ENCODE data around the gene ZNRF3. TPM values are rescaled to one million over a fixed set of nuclear protein-coding genes. Genes with fewer than 3 reads are reported as not detected.

Gene ZNRF3
- total and polyA plus RNA-seq, 4 donors, result 8.9 to 13.0 (median 11.3) TPM

DNA sequence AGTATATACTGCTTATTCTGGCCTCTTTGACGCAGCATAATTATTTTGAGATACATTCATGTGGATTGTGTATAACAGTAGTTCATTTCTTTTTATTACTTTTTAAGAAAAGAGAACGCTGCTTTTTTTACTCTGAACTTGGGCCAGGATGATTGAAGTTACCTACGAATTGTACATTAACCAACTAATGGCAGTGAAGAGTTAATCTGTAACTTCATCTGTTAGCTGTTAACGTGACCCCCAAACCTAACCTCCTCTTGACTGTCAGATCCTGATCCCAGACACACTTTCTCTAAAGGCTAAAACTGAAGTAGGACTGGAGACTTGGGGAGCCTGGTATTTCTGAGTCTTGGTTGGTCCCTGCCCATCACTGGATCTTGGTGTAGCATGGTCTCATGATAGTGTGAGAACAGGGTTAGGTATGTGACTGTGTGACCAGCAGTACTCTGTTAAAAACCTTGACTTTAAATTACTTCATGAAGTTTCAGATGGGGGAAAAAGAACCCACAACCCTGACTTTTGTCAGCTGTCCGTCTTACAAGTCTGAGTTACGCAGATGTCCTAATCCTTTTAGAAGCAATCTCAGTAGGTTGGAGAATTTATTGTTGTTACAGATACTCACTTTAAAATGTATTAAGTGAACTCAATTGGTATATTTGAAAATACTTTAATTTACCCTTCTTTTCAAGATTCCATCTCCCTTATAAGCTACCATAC is 138.9 kb downstream of the ZNRF3 start:
- no peak for DNase-seq (ENCODE audit: low read depth in 4 of 6, low spot score in 6 of 6)
- H3K27me3 ChIP-seq (ENCODE audit: control insufficient read depth, insufficient read depth, low read length), result no peaks in the 10 kb centered on the region
- H3K9me3 ChIP-seq (ENCODE audit: control insufficient read depth, insufficient read depth, low read length), result no peaks in the 10 kb centered on the region
- no peaks in the 10 kb centered on the region for H3K4me1 ChIP-seq (ENCODE audit: control insufficient read depth, insufficient read depth, low read length)
- H3K4me3 ChIP-seq (ENCODE audit: low read depth, low read length), result no peak overlapping the region
- H3K36me3 ChIP-seq (ENCODE audit: control insufficient read depth, insufficient read depth, low read length), result no peaks in the 10 kb centered on the region
- WGBS (ENCODE audit: insufficient coverage), result no CpG with 5 or more reads among the region's 6 CpGs
- no peak overlapping the region for H3K27ac ChIP-seq (ENCODE audit: low read depth, low read length)

DNA sequence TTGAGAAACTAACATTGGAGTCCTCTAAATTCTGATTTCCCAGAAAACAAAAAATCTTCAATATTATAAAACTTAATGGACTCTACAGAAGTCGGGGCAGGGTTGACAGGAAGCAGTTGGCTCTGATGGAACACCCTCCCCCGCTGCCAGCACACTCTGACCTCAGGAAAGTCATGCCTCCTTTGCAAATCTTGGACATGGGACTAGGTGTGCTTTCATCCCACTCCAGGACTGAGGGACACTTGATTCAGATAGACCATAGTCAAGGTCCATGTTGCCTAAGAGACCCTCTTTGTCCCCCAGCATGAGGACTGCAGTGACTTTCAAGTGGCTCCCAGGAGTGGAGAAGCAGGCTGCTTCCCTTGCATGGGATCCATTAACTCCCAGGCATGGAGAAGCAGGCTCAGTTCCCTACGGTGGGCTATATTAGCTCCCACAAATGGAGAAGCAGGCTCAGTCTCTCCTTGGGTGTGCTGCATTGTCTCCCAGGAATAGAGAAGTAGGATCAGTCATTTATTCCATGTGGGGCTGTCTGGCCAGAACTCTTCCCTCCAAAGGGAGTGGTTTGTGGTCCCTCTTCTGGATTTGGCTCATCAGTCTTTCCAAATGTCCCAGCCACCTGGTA is 139.9 kb downstream of the ZNRF3 start:
- H3K36me3 ChIP-seq (ENCODE audit: control insufficient read depth, insufficient read depth, low read length), result no peaks in the 10 kb centered on the region
- 58% methylated on average over 3 of the region's 3 CpGs for whole genome bisulfite sequencing (ENCODE audit: insufficient coverage)
- H3K27ac ChIP-seq (ENCODE audit: low read depth, low read length), result no peak overlapping the region
- DNase-seq (ENCODE audit: low read depth in 4 of 6, low spot score in 6 of 6), result no peak
- H3K9me3 ChIP-seq (ENCODE audit: control insufficient read depth, insufficient read depth, low read length), result no peaks in the 10 kb centered on the region
- H3K4me3 ChIP-seq (ENCODE audit: low read depth, low read length), result no peak overlapping the region
- no peaks in the 10 kb centered on the region for H3K4me1 ChIP-seq (ENCODE audit: control insufficient read depth, insufficient read depth, low read length)
- H3K27me3 ChIP-seq (ENCODE audit: control insufficient read depth, insufficient read depth, low read length), result no peaks in the 10 kb centered on the region

DNA sequence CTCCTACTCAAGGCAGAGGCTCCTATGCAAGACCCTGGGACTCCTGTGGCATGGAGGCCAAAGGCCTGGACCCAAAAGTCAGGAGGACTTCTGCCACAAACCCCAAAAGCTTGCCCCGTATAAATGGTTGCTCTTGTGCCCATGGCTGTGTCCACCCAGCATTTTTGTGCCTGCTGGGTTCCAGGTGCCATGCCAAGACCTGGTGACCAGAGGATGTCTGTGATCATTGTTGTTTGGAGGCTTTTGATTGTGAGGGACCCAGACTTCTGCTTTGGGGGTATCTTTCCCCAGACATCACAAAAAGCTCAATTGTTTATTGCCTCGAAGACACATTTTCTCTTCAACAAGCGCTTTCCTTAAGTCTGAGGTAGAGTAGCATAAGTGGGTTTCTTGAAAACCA is 143.2 kb downstream of the ZNRF3 start:
- Histone ChIP-seq H3K4me1 (ENCODE audit: control insufficient read depth, insufficient read depth, low read length) (peaks cover 17% of the 10 kb centered on the region), H3K4me3 (ENCODE audit: low read depth, low read length) (no peak overlapping the region), H3K27me3 (ENCODE audit: control insufficient read depth, insufficient read depth, low read length) (no peaks in the 10 kb centered on the region), H3K36me3 (ENCODE audit: control insufficient read depth, insufficient read depth, low read length) (no peaks in the 10 kb centered on the region), H3K9me3 (ENCODE audit: control insufficient read depth, insufficient read depth, low read length) (no peaks in the 10 kb centered on the region), H3K27ac (ENCODE audit: low read depth, low read length) (no peak overlapping the region)
- no CpG with 5 or more reads among the region's 3 CpGs for WGBS (ENCODE audit: insufficient coverage)
- DNase-seq (ENCODE audit: low read depth in 4 of 6, low spot score in 6 of 6), result no peak

DNA sequence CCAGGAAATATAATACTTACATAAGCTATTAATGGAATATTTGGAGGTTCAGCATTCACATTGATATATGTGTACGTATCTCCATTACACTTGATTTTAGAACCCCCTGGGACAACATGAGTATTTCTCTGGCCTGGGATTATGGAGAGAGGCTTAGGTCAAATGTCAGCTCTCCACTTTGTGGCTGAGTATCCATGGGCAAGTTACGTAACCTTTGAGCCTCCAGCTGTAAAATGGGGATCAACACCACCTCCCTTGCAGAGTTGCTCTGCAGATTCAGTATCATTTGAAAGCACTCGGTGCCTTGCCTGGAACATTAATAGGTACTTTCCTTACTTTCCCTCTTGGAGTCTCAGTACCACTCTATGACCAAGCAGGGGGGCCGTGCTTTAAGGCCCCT is 145.1 kb downstream of the ZNRF3 start:
- Histone ChIP-seq H3K27me3 (ENCODE audit: control insufficient read depth, insufficient read depth, low read length) (no peaks in the 10 kb centered on the region), H3K36me3 (ENCODE audit: control insufficient read depth, insufficient read depth, low read length) (no peaks in the 10 kb centered on the region), H3K27ac (ENCODE audit: low read depth, low read length) (no peak overlapping the region), H3K9me3 (ENCODE audit: control insufficient read depth, insufficient read depth, low read length) (no peaks in the 10 kb centered on the region), H3K4me3 (ENCODE audit: low read depth, low read length) (no peak overlapping the region), H3K4me1 (ENCODE audit: control insufficient read depth, insufficient read depth, low read length) (peaks cover 32% of the 10 kb centered on the region)
- WGBS (ENCODE audit: insufficient coverage), result 95% methylated on average over 3 of the region's 4 CpGs
- no peak for DNase-seq (ENCODE audit: low read depth in 4 of 6, low spot score in 6 of 6)

DNA sequence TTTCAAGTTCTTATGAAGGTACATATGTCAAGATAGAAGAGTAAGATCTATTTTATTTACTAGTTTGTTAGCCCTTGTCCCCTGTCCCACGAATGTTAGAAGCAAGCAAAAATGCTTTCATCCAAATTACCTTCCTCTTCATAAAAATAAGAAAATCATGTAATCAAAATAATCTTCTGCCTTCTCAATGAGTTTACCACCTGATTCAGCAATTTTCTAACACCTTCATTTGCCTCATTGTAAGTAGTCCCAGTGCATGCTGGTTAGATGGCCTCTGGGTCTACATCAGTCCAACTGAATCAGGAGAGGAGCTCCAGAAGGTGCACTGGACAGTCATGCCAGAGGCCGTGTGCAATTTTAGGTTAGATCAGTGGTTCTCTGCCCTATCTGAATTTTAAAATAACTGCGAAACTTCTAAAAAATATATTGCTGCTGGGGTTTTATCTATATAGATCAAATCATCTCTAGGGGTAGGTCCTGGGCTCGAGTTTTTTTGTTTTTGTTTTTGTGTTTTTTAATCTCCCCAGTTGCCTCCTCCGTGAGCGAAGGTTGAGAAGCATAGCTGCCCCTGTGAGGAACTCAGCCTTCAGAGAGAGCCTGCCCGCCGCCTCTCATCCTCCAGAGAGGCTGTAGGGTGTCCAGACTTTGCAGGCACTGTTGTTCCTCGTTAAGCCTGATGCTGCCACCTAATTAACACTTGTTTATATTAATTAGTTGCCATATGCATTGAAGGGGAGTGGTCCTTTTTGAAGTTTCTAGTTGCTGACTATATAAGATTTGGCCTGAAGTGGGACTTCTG is 146.0 kb downstream of the ZNRF3 start:
- Histone ChIP-seq H3K4me1 (ENCODE audit: control insufficient read depth, insufficient read depth, low read length) (peaks cover 32% of the 10 kb centered on the region), H3K27me3 (ENCODE audit: control insufficient read depth, insufficient read depth, low read length) (no peaks in the 10 kb centered on the region), H3K36me3 (ENCODE audit: control insufficient read depth, insufficient read depth, low read length) (no peaks in the 10 kb centered on the region), H3K9me3 (ENCODE audit: control insufficient read depth, insufficient read depth, low read length) (no peaks in the 10 kb centered on the region), H3K27ac (ENCODE audit: low read depth, low read length) (no peak overlapping the region), H3K4me3 (ENCODE audit: low read depth, low read length) (no peak overlapping the region)
- DNase-seq (ENCODE audit: low read depth in 4 of 6, low spot score in 6 of 6), result no peak
- 80% methylated on average over 1 of the region's 9 CpGs for WGBS (ENCODE audit: insufficient coverage)

DNA sequence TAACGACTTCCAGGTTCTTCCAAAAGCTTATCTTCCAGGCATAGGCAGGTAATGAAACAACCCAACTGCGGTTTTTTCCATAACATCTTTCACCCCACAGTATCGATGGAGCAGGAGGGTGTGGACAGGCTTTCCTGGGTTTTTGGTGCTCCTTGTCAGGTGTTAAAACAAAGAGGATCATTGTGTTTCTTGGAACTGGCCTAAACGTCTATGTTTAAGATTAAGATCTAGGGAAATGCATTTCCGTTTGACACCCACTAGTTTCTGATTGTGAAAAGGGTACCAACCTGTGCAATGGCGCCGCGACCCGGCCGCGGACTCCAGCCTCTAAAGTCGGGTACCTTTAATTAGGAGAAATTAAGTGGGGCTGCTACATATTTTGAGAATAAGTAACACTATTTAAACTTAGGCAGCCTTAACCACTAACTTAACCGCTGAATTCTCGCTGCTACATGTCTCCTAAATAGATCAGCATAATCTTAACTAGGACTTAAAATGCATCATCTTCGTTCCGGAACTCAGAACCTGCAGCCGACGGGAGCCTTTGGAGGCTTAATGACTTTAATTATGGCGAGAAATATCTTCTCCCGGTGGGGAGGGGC is 146.7 kb downstream of the ZNRF3 start:
- no peaks in the 10 kb centered on the region for H3K27me3 ChIP-seq (ENCODE audit: control insufficient read depth, insufficient read depth, low read length)
- H3K36me3 ChIP-seq (ENCODE audit: control insufficient read depth, insufficient read depth, low read length), result no peaks in the 10 kb centered on the region
- H3K27ac ChIP-seq (ENCODE audit: low read depth, low read length), result peak overlapping the region; percentile 89
- 12% methylated on average over 8 of the region's 20 CpGs for WGBS (ENCODE audit: insufficient coverage)
- no peaks in the 10 kb centered on the region for H3K9me3 ChIP-seq (ENCODE audit: control insufficient read depth, insufficient read depth, low read length)
- peak in 1 of 6 donors; percentile 54 for DNase-seq (ENCODE audit: low read depth in 4 of 6, low spot score in 6 of 6)
- H3K4me3 ChIP-seq (ENCODE audit: low read depth, low read length), result peak overlapping the region; percentile 31
- peaks cover 32% of the 10 kb centered on the region for H3K4me1 ChIP-seq (ENCODE audit: control insufficient read depth, insufficient read depth, low read length)

DNA sequence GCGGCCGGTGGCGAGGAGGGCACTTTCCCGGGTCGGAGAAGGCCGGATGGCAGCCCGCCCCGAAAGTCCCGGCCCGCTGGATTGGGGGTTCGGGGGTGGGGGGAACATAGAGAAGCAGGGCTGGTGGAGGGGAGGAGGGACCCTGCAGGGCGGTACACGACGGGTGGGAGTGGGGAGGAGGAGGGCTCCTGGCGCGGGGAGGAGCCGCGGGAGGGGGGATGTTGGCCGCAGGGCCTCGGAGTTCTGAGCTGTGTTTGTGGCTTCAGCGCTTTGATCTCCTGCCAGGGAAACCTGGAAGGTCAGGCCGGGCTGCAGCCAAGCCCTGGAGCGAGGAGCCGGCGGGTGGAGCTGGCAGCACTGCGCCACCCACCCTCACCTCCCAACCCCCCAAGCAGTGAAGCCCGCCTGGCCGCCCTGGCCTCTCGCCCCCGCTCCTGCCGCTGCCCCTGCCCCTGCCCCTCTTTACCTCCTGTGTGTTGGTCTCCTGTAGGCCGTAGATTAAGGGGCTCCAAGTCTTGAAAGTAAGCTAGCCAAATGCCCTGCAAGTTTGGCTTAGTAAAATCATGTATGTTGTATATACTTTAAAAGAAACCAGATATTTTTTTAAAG is 147.3 kb downstream of the ZNRF3 start:
- Histone ChIP-seq H3K36me3 (ENCODE audit: control insufficient read depth, insufficient read depth, low read length) (no peaks in the 10 kb centered on the region), H3K27ac (ENCODE audit: low read depth, low read length) (peak overlapping the region; percentile 89), H3K27me3 (ENCODE audit: control insufficient read depth, insufficient read depth, low read length) (no peaks in the 10 kb centered on the region), H3K9me3 (ENCODE audit: control insufficient read depth, insufficient read depth, low read length) (no peaks in the 10 kb centered on the region), H3K4me1 (ENCODE audit: control insufficient read depth, insufficient read depth, low read length) (peaks cover 32% of the 10 kb centered on the region), H3K4me3 (ENCODE audit: low read depth, low read length) (peak overlapping the region; percentile 31)
- 1% methylated on average over 22 of the region's 32 CpGs for WGBS (ENCODE audit: insufficient coverage)
- DNase-seq (ENCODE audit: low read depth in 4 of 6, low spot score in 6 of 6), result peak in 4 of 6 donors; percentile 63 to 89 (median 78)

DNA sequence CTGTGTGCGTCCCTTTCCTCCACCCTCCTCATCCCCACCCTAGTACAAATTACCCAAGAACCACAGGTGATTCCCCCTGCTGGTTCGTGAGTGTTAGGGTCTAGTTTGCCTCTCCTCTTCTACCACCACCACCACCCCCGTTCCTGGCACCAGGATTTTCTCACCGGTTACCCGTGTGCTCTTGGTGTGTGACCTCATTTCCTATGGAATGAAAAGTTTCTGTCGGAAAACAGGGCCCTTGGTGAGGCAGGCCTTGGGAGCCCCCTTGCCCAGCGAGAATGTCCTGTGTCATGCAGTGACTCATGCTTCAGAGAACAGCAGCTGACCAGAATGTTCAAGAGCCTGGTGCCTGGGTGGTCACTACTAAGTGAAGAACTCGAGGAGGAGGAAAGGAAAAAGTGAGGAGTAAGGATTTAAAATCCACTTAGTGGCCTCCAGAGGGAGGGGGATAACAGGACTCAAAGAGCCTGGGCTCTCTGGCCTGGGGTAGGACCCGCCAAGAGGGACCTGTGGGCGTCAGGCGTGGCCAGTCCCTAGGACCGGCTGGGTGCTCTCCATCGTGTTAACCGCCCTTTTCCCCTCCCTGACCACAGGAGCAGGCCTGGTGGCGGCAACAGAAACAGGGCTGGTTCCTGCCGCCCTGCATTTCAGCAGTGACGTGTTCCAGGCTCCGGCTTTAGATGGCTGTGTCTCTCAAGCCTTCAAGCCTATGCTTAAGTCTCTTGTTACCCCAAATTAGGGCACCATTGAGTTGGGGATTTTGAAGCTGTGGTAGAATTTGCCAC is 148.0 kb downstream of the ZNRF3 start:
- H3K9me3 ChIP-seq (ENCODE audit: control insufficient read depth, insufficient read depth, low read length), result no peaks in the 10 kb centered on the region
- peaks cover 32% of the 10 kb centered on the region for H3K4me1 ChIP-seq (ENCODE audit: control insufficient read depth, insufficient read depth, low read length)
- peak overlapping the region; percentile 89 for H3K27ac ChIP-seq (ENCODE audit: low read depth, low read length)
- WGBS (ENCODE audit: insufficient coverage), result 53% methylated on average over 13 of the region's 18 CpGs
- no peak overlapping the region for H3K4me3 ChIP-seq (ENCODE audit: low read depth, low read length)
- DNase-seq (ENCODE audit: low read depth in 4 of 6, low spot score in 6 of 6), result peak in 2 of 6 donors; percentile 50 to 69
- no peaks in the 10 kb centered on the region for H3K36me3 ChIP-seq (ENCODE audit: control insufficient read depth, insufficient read depth, low read length)
- no peaks in the 10 kb centered on the region for H3K27me3 ChIP-seq (ENCODE audit: control insufficient read depth, insufficient read depth, low read length)
